ENCODE results near the gene ERC1. TPM values are rescaled to one million over a fixed set of nuclear protein-coding genes. Genes with fewer than 3 reads are reported as not detected.

Gene ERC1
- total RNA-seq, 1 donor from 2014 or later = 82.2 TPM

DNA sequence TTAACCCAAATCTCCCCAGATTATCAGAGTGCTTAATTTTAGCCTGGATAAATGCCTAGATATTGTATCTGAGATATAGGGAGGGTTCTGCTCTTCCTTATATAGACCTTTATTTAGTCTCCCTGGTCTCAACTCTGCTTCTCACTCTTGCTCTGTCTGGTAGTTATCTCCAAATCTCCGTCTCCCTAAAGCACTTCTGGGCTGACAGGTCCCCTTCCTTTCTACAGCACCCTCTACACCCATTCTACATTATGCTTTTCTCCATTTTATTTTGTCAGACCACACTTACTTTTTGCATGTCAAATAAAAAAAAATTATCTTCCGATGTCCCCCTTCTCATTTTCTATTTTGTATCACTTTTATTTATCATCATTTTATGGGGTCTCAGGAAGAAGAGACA is 2.0 kb upstream of the ERC1 start:
- no peak for TF ChIP-seq CTCF (IDR thresholded peaks at IDR 0.05; ENCODE audit: partially characterized antibody, unreplicated experiment)
- Mint-ChIP-seq H3K4me3 (ENCODE audit: unreplicated experiment) (peak overlapping the region; percentile 98), H3K27me3 (ENCODE audit: unreplicated experiment) (peaks cover 11% of the 10 kb centered on the region), H3K9me3 (ENCODE audit: unreplicated experiment) (peaks cover 15% of the 10 kb centered on the region), H3K4me1 (ENCODE audit: low read depth, unreplicated experiment) (peaks cover 22% of the 10 kb centered on the region), H3K36me3 (ENCODE audit: unreplicated experiment) (no peaks in the 10 kb centered on the region), H3K27ac (ENCODE audit: unreplicated experiment) (peak overlapping the region; percentile 99)
- DNase-seq = no peak

DNA sequence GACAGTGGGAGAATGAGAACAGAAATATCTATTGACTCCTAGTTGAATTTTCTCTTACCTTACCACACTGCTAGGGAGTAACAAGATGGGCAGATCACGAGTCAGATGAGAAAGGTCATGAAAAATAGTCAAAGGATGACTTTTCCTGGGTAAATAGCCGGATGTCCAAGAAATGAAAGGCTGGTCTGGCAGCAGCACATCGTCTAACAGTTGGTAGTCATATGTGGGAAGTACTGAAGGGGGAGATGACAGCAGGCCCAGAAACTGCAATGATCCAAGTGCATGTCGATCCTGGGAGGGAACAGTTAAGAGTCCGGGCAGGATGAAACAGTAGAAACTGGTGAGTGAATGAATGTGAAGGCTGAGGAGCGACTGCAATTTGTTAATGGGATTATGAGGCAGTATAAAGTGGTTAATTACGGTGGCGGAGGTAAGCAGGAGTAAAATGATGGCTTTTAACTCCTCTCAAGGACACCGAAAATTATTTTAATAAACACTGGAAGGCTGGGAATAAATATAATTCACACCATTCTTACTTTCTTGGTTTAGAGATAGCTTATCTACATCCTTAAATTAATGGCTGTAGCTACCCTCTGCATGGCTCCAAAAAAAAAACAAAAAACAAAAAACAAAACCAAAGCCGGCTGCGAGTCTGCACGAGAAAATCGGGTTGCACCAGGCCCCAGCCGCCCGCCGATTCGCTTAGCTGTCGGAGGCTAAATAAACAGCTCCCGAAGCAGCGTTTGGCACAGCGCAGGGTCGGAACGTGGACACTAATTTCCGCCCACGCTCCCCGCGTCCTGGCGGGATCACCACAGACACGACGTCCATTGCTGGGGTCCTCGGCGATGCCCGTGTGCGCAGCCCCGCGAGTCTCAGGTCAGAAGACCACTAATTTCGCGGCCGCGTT is 1.0 kb upstream of the ERC1 start:
- H3K4me1 Mint-ChIP-seq (ENCODE audit: low read depth, unreplicated experiment) = peaks cover 22% of the 10 kb centered on the region
- peak overlapping the region; percentile 98 for H3K4me3 Mint-ChIP-seq (ENCODE audit: unreplicated experiment)
- peaks cover 11% of the 10 kb centered on the region for H3K27me3 Mint-ChIP-seq (ENCODE audit: unreplicated experiment)
- H3K36me3 Mint-ChIP-seq (ENCODE audit: unreplicated experiment) = no peaks in the 10 kb centered on the region
- H3K9me3 Mint-ChIP-seq (ENCODE audit: unreplicated experiment) = peaks cover 15% of the 10 kb centered on the region
- H3K27ac Mint-ChIP-seq (ENCODE audit: unreplicated experiment) = peak overlapping the region; percentile 99
- DNase-seq = peak; percentile 59
- TF ChIP-seq CTCF (IDR thresholded peaks at IDR 0.05; ENCODE audit: partially characterized antibody, unreplicated experiment) = no peak

DNA sequence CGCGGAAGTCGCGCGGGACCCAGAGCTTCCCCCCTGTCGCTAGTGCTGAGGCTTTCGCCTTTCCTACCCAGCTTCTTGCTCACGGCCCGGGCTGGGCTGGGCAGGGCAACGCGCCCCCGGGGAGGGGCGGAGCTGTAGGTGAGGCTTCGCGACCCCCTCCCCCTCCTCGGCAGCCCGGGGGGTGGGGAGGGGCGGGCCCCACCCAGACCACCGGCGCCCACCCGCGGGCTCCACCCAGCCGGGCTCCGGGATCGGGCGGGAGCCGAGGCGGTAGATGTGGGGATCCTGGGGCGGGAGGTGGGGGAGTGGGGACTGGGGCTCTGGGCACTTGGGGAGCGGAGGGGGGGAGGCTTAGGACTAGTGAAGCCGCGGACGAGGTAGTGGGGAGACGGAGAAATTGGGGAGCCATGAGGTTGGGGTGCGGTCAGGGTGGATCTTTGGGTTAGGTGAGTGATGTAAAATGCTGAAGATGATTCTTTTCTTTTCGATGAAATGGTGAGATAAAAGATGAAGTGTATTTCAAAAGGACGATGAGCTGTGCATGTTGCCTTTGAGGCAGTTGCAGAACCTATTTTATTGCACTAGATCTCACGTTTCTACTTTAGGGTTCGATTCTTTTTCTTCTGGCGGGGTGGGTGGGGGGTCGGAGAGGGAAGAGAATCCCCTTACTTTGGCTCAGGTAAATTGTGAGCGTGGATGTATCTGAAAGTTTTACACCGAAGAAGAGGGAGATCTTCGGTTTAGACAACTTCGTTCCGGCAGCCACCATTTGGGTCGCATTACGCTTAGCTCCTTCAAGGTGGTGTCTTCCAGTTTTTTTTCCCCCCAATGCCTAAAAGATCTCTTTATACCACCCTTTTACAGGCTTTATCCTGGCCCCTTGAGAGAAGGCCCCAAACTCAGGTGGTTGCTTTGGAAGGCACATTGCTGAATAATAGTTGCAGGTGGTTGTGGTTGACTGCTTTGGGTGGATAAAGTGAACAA is 619 bp downstream of the ERC1 start:
- peaks cover 17% of the 10 kb centered on the region for H3K27me3 Mint-ChIP-seq (ENCODE audit: unreplicated experiment)
- peak overlapping the region; percentile 84 for H3K27ac Mint-ChIP-seq (ENCODE audit: unreplicated experiment)
- no peak for TF ChIP-seq CTCF (IDR thresholded peaks at IDR 0.05; ENCODE audit: partially characterized antibody, unreplicated experiment)
- DNase-seq = no peak
- no peaks in the 10 kb centered on the region for H3K36me3 Mint-ChIP-seq (ENCODE audit: unreplicated experiment)
- peak overlapping the region; percentile 98 for H3K4me3 Mint-ChIP-seq (ENCODE audit: unreplicated experiment)
- H3K4me1 Mint-ChIP-seq (ENCODE audit: low read depth, unreplicated experiment) = peaks cover 27% of the 10 kb centered on the region
- H3K9me3 Mint-ChIP-seq (ENCODE audit: unreplicated experiment) = peaks cover 15% of the 10 kb centered on the region

GRCh38 chr12:992647-993046 is 1.6 kb downstream of the ERC1 start:
- H3K4me1 Mint-ChIP-seq (ENCODE audit: low read depth, unreplicated experiment) = peaks cover 28% of the 10 kb centered on the region
- H3K36me3 Mint-ChIP-seq (ENCODE audit: unreplicated experiment) = no peaks in the 10 kb centered on the region
- H3K9me3 Mint-ChIP-seq (ENCODE audit: unreplicated experiment) = peaks cover 15% of the 10 kb centered on the region
- TF ChIP-seq CTCF (IDR thresholded peaks at IDR 0.05; ENCODE audit: partially characterized antibody, unreplicated experiment) = no peak
- H3K27me3 Mint-ChIP-seq (ENCODE audit: unreplicated experiment) = peaks cover 17% of the 10 kb centered on the region
- H3K27ac Mint-ChIP-seq (ENCODE audit: unreplicated experiment) = no peak overlapping the region
- no peak for DNase-seq
- peak overlapping the region; percentile 98 for H3K4me3 Mint-ChIP-seq (ENCODE audit: unreplicated experiment)

All from glutamatergic neuron (in vitro differentiated cells).